ENCODE measurements around the gene CYP4A22.
"Not testable (repeated sequence)": the region's sequence is repeated elsewhere in the genome, so short reads cannot be mapped to it uniquely, and the experiment has no call there.

Gene CYP4A22

GRCh38 chr1:47191940-47192457 lies 54.8 kb downstream of the CYP4A22 start:
- Histone ChIP-seq H3K4me3 (ENCODE audit: low read length) (no peak overlapping the region), H2AFZ (ENCODE audit: low read depth, low read length) (no peak overlapping the region), H3K27me3 (ENCODE audit: insufficient read depth, low read length) (peaks cover 10% of the 10 kb centered on the region), H3K36me3 (ENCODE audit: insufficient read depth, low read length) (no peaks in the 10 kb centered on the region), H3K4me1 (ENCODE audit: insufficient read depth, low read length) (peaks cover 5% of the 10 kb centered on the region), H3K9me3 (ENCODE audit: low read length) (no peaks in the 10 kb centered on the region)

GRCh38 chr1:47192458-47193384 lies 55.5 kb downstream of the CYP4A22 start:
- Histone ChIP-seq H3K4me3 (ENCODE audit: low read length) (no peak overlapping the region), H3K36me3 (ENCODE audit: insufficient read depth, low read length) (no peaks in the 10 kb centered on the region), H3K27me3 (ENCODE audit: insufficient read depth, low read length) (peaks cover 6% of the 10 kb centered on the region)

GRCh38 chr1:47193496-47193895 lies 56.3 kb downstream of the CYP4A22 start:
- not testable (repeated sequence) for H2AFZ ChIP-seq (ENCODE audit: low read depth, low read length); H3K4me3 ChIP-seq (ENCODE audit: low read length); H3K4me1 ChIP-seq (ENCODE audit: insufficient read depth, low read length); H3K9me3 ChIP-seq (ENCODE audit: low read length); H3K36me3 ChIP-seq (ENCODE audit: insufficient read depth, low read length)
- peaks cover 11% of the 10 kb centered on the region for H3K27me3 ChIP-seq (ENCODE audit: insufficient read depth, low read length)

More at GRCh38 chr1:47192458-47193384, 55.5 kb downstream of the CYP4A22 start:
- no peak overlapping the region for H2AFZ ChIP-seq (ENCODE audit: low read depth, low read length)
- no peaks in the 10 kb centered on the region for H3K9me3 ChIP-seq (ENCODE audit: low read length)
- peaks cover 5% of the 10 kb centered on the region for H3K4me1 ChIP-seq (ENCODE audit: insufficient read depth, low read length)

- Histone ChIP-seq H3K4me3 (ENCODE audit: low read length) (no peak overlapping the region), H2AFZ (ENCODE audit: low read depth, low read length) (no peak overlapping the region), H3K36me3 (ENCODE audit: insufficient read depth, low read length) (no peaks in the 10 kb centered on the region), H3K9me3 (ENCODE audit: low read length) (no peaks in the 10 kb centered on the region), H3K4me1 (ENCODE audit: insufficient read depth, low read length) (peaks cover 5% of the 10 kb centered on the region), H3K27me3 (ENCODE audit: insufficient read depth, low read length) (peaks cover 13% of the 10 kb centered on the region)
Measured at GRCh38 chr1:47194311-47194710, 57.1 kb downstream of the CYP4A22 start.

GRCh38 chr1:47195981-47196380 lies 58.7 kb downstream of the CYP4A22 start:
- not testable (repeated sequence) for H3K9me3 ChIP-seq (ENCODE audit: low read length); H3K36me3 ChIP-seq (ENCODE audit: insufficient read depth, low read length); H2AFZ ChIP-seq (ENCODE audit: low read depth, low read length); H3K4me1 ChIP-seq (ENCODE audit: insufficient read depth, low read length); H3K4me3 ChIP-seq (ENCODE audit: low read length)
- H3K27me3 ChIP-seq (ENCODE audit: insufficient read depth, low read length) = peaks cover 13% of the 10 kb centered on the region

- no peaks in the 10 kb centered on the region for H3K9me3 ChIP-seq (ENCODE audit: low read length)
- peaks cover 18% of the 10 kb centered on the region for H3K27me3 ChIP-seq (ENCODE audit: insufficient read depth, low read length)
- H3K4me3 ChIP-seq (ENCODE audit: low read length) = no peak overlapping the region
- H3K4me1 ChIP-seq (ENCODE audit: insufficient read depth, low read length) = peaks cover 5% of the 10 kb centered on the region
- H3K36me3 ChIP-seq (ENCODE audit: insufficient read depth, low read length) = no peaks in the 10 kb centered on the region
- H2AFZ ChIP-seq (ENCODE audit: low read depth, low read length) = no peak overlapping the region
Measured at GRCh38 chr1:47196622-47197021, 59.4 kb downstream of the CYP4A22 start.

GRCh38 chr1:47198214-47198613 lies 61.0 kb downstream of the CYP4A22 start:
- Histone ChIP-seq H3K9me3 (ENCODE audit: low read length) (no peaks in the 10 kb centered on the region), H3K27me3 (ENCODE audit: insufficient read depth, low read length) (peaks cover 18% of the 10 kb centered on the region), H3K4me3 (ENCODE audit: low read length) (no peak overlapping the region), H2AFZ (ENCODE audit: low read depth, low read length) (no peak overlapping the region), H3K4me1 (ENCODE audit: insufficient read depth, low read length) (no peaks in the 10 kb centered on the region), H3K36me3 (ENCODE audit: insufficient read depth, low read length) (no peaks in the 10 kb centered on the region)

Data from neuron (in vitro differentiated cells).